Neural cell (in vitro differentiated cells): Measurements from ENCODE around the gene GNLY. TPM values are rescaled to one million over a fixed set of nuclear protein-coding genes. Genes with fewer than 3 reads are reported as not detected.

Experiments used
- H2AFZ ChIP-seq: fragments of 200-600, 300-800 bp; sonication (generic), shearing (Covaris generic); 2 replicates; pipeline ENCODE4 v1.6.0; 2014; ENCODE audit warnings: low read depth, mild to moderate bottlenecking, antibody characterized with exemption, low read length, moderate library complexity
- H3F3A ChIP-seq: fragments of 200-600 bp; shearing (Covaris generic); 2 replicates; pipeline ENCODE4 v1.6.1; 2016; ENCODE audit warnings: mild to moderate bottlenecking, moderate library complexity, mixed read lengths, antibody characterized with exemption, low read length; ENCODE audit not compliant: insufficient read depth, poor library complexity, severe bottlenecking
- H3K27ac ChIP-seq: fragments of 200-600, 300-800 bp; sonication (generic), shearing (Covaris generic); 2 replicates; pipeline ENCODE4 v1.5.1; 2014; ENCODE audit warnings: mild to moderate bottlenecking, low read length, moderate library complexity
- H3K27me3 ChIP-seq: fragments of 300-800, 200-600 bp; sonication (generic), shearing (Covaris generic); 2 replicates; pipeline ENCODE4 v1.6.0; 2014; ENCODE audit warnings: mild to moderate bottlenecking, low read depth, low read length, moderate library complexity; ENCODE audit not compliant: insufficient read depth
- H3K36me3 ChIP-seq: fragments of 300-800, 200-600 bp; sonication (generic), shearing (Covaris generic); 2 replicates; pipeline ENCODE4 v1.5.1; 2014; ENCODE audit warnings: mild to moderate bottlenecking, antibody characterized with exemption, low read length, moderate library complexity; ENCODE audit not compliant: insufficient read depth
- H3K4me2 ChIP-seq: fragments of 300-800, 200-600 bp; sonication (generic), shearing (Covaris generic); 2 replicates; pipeline ENCODE4 v1.6.0; 2014; ENCODE audit warnings: mild to moderate bottlenecking, low read length
- H3K4me3 ChIP-seq: fragments of 300-800, 200-600 bp; sonication (generic), shearing (Covaris generic); 2 replicates; pipeline ENCODE4 v1.5.1; 2014; ENCODE audit warnings: mild to moderate bottlenecking, low read length, moderate library complexity
- H3K79me2 ChIP-seq: fragments of 200-600 bp; shearing (Covaris generic); replicated peaks from 2 replicates; pipeline ENCODE4 v1.6.0; 2014; ENCODE audit warnings: mild to moderate bottlenecking, low read length, moderate library complexity; ENCODE audit not compliant: insufficient read depth
- H3K9ac ChIP-seq: fragments of 300-800, 200-600 bp; sonication (generic), shearing (Covaris generic); 2 replicates; pipeline ENCODE4 v1.6.1; 2016; ENCODE audit warnings: mild to moderate bottlenecking, low read length, mixed read lengths
- H3K9me2 ChIP-seq: fragments of 200-600 bp; shearing (Covaris generic); 2 replicates; pipeline ENCODE4 v1.6.1; 2016; ENCODE audit warnings: mild to moderate bottlenecking, low read length, mixed read lengths; ENCODE audit not compliant: insufficient read depth
- H3K9me3 ChIP-seq: fragments of 200-600, 300-800 bp; sonication (generic), shearing (Covaris generic); 2 replicates; pipeline ENCODE4 v1.6.1; 2016; ENCODE audit warnings: mild to moderate bottlenecking, mixed run types, low read length, moderate library complexity, mixed read lengths
- H4K20me1 ChIP-seq: fragments of 200-600 bp; shearing (Covaris generic); 2 replicates; pipeline ENCODE4 v1.6.1; 2016; ENCODE audit warnings: mild to moderate bottlenecking, mixed run types; ENCODE audit not compliant: insufficient read depth
- CTCF ChIP-seq: fragments of 450-650 bp; IDR thresholded peaks from 2 replicates; pipeline ENCODE4 v1.5.1; 2014; ENCODE audit warnings: antibody characterized with exemption, mild to moderate bottlenecking, moderate library complexity; ENCODE audit not compliant: poor library complexity, severe bottlenecking
- EP300 ChIP-seq: fragments of 450-650 bp; conservative IDR thresholded peaks from 2 replicates; pipeline ENCODE4 v1.6.1; 2014; ENCODE audit warnings: antibody characterized with exemption, mild to moderate bottlenecking, moderate library complexity; ENCODE audit not compliant: poor library complexity, severe bottlenecking
- EZH2 ChIP-seq: fragments of 200-600, 300-800 bp; shearing (Covaris generic), sonication (generic); IDR thresholded peaks from 2 replicates; pipeline ENCODE4 v1.6.1; 2014; ENCODE audit warnings: antibody characterized with exemption, low read length, borderline replicate concordance, mild to moderate bottlenecking; ENCODE audit not compliant: insufficient read depth, poor library complexity, severe bottlenecking
- MXI1 ChIP-seq: fragments of 450-650 bp; conservative IDR thresholded peaks from 2 replicates; pipeline ENCODE4 v1.6.1; 2014; ENCODE audit warnings: antibody characterized with exemption, mild to moderate bottlenecking; ENCODE audit not compliant: poor library complexity, severe bottlenecking
- POLR2AphosphoS5 ChIP-seq: IDR thresholded peaks from 2 replicates; pipeline ENCODE4 v1.6.1; 2012
- RAD21 ChIP-seq: fragments of 450-650 bp; conservative IDR thresholded peaks from 2 replicates; pipeline ENCODE4 v1.6.1; 2014; ENCODE audit warnings: antibody characterized with exemption, mild to moderate bottlenecking, moderate library complexity
- REST ChIP-seq: IDR thresholded peaks from 2 replicates; pipeline ENCODE4 v1.6.1; 2012; ENCODE audit warnings: borderline replicate concordance
- SMC3 ChIP-seq: fragments of 450-650 bp; conservative IDR thresholded peaks from 2 replicates; pipeline ENCODE4 v1.6.1; 2014; ENCODE audit warnings: antibody characterized with exemption, mild to moderate bottlenecking, moderate library complexity; ENCODE audit not compliant: poor library complexity
- TAF1 ChIP-seq: IDR thresholded peaks from 2 replicates; pipeline ENCODE4 v1.6.1; 2012; ENCODE audit warnings: low read depth
- polyA plus RNA-seq: library from polyadenylated mRNA; depleted of rRNA; stranded (reverse); fragments of >200 nt; gene quantifications from 2 replicates; pipeline ENCODE4 v1.2.3, GENCODE V29; 2014

The GNLY gene
- polyA plus RNA-seq, 1 donor from 2014 or later: not detected

- no peak for TF ChIP-seq POLR2AphosphoS5
- TF ChIP-seq MXI1: no peak
- no peak for TF ChIP-seq EP300
- TF ChIP-seq REST: no peak
- TF ChIP-seq EZH2: no peak
- TF ChIP-seq RAD21: no peak
- no peak for TF ChIP-seq TAF1
- no peak for TF ChIP-seq CTCF
- TF ChIP-seq SMC3: no peak
- H3K9me2 ChIP-seq: no peaks in the 10 kb centered on the region
- H3K79me2 ChIP-seq: no peaks in the 10 kb centered on the region
- no peaks in the 10 kb centered on the region for H3K9me3 ChIP-seq
- H2AFZ ChIP-seq: no peak overlapping the region
- H3K27me3 ChIP-seq: no peaks in the 10 kb centered on the region
- H3K27ac ChIP-seq: no peak overlapping the region
- H3K4me3 ChIP-seq: no peak overlapping the region
- no peaks in the 10 kb centered on the region for H3K36me3 ChIP-seq
- H4K20me1 ChIP-seq: no peaks in the 10 kb centered on the region
- H3F3A ChIP-seq: no peaks in the 10 kb centered on the region
- H3K4me2 ChIP-seq: no peak overlapping the region
- H3K9ac ChIP-seq: no peak overlapping the region
These were observed 26.6 kb upstream of the GNLY start for GRCh38 chr2:85667561-85668008.

GRCh38 chr2:85668009-85668856, 25.9 kb upstream of the GNLY start, which contains the start of gene SFTPB:
Gene SFTPB, minus strand, starts transcription at chr2:85668199. Its CDS starts 16 bp downstream, at chr2:85668183.
- Histone ChIP-seq H3F3A (no peaks in the 10 kb centered on the region), H3K9me2 (no peaks in the 10 kb centered on the region), H2AFZ (no peak within 1 kb of the TSS), H4K20me1 (no peaks in the 10 kb centered on the region), H3K79me2 (no peaks in the 10 kb centered on the region), H3K27me3 (no peaks in the 10 kb centered on the region), H3K27ac (no peak within 1 kb of the TSS), H3K4me3 (no peak within 1 kb of the TSS), H3K36me3 (no peaks in the 10 kb centered on the region), H3K9me3 (no peaks in the 10 kb centered on the region), H3K4me2 (no peak within 1 kb of the TSS), H3K9ac (no peak within 1 kb of the TSS)
- TF ChIP-seq RAD21 (no peak), EP300 (no peak), POLR2AphosphoS5 (no peak), SMC3 (no peak), CTCF (no peak), EZH2 (no peak), TAF1 (no peak), REST (no peak), MXI1 (no peak)
